K562 (cell line): Measurements from ENCODE around the gene HOXB13.

ENCODE experiments used
- NELFE ChIP-seq: IDR thresholded peaks from 2 replicates; pipeline ENCODE4 v1.6.1; 2011; ENCODE audit warnings: mild to moderate bottlenecking; ENCODE audit not compliant: insufficient read depth, insufficient read length
- PML ChIP-seq: IDR thresholded peaks from 2 replicates; pipeline ENCODE4 v1.6.1; 2012; ENCODE audit warnings: low read length, inconsistent platforms
- TEAD1 ChIP-seq, 2 experiments: fragments of 450-650 bp in 1 of 2; sonication (generic) in 1 of 2; formaldehyde crosslinking; IDR thresholded peaks; 2 replicates each; pipeline versions ENCODE4 v1.4.0 to v1.8.0; 2020 to 2022; ENCODE audit warnings: mild to moderate bottlenecking in 2 of 2, missing genetic modification reagents in 1 of 2
- TF ChIP-seq, protein P1 (sequence below): IDR thresholded peaks from 3 replicates; pipeline ENCODE4 v1.6.1; 2011; ENCODE audit warnings: borderline replicate concordance, mild to moderate bottlenecking; ENCODE audit not compliant: insufficient read length, insufficient read depth

DNA sequence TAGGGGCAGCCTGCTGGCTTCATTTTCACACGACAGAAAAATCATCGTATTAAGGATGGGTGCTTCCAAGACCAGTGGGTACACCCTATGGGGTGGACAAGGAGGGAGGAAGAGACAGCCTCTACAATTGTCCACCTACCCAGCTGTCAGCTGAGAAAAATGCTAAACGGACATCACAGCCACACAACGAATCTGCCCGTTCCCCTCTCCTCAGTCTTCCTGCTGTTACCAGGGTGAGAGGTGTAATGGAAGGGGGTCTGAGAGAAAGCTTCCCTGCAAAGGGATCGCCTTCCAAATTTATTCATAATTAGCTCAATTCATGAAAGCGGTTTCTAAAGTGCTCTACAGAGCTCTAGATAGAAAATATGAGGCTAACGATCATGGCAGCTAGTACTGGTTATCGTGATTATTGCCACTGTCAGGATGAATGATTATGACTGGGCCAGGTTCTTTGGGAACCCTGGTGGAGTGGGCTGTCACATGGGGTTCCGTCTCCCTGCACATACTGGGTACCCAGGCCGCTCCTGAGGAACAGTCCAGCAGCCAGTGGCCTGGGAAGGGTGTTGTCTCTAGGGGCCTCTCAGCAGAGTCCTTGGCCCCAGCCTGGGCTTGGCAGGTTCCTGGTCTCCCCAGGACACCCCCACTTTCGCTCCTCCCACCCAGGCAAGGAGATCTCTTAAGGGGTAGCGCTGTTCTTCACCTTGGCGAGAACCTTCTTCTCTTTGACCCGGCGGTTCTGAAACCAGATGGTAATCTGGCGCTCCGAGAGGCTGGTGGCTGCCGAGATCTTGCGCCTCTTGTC is 2.2 kb downstream of the HOXB13 start:
- TF ChIP-seq, protein P1, sequence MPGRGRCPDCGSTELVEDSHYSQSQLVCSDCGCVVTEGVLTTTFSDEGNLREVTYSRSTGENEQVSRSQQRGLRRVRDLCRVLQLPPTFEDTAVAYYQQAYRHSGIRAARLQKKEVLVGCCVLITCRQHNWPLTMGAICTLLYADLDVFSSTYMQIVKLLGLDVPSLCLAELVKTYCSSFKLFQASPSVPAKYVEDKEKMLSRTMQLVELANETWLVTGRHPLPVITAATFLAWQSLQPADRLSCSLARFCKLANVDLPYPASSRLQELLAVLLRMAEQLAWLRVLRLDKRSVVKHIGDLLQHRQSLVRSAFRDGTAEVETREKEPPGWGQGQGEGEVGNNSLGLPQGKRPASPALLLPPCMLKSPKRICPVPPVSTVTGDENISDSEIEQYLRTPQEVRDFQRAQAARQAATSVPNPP = no peak
- TF ChIP-seq PML (no peak), TEAD1 (CRISPR knock-in tag; IDR thresholded peaks at IDR 0.05) (no peak), NELFE (no peak)
